HG03108 (cell line): Measurements from ENCODE around the gene RTCB.

Experiments
- ATAC-seq: cut with Tn5 transposase; IDR thresholded peaks from one replicate; pipeline ENCODE4 v1.9.1; 2021; ENCODE audit warnings: moderate library complexity; ENCODE audit not compliant: unreplicated experiment

Gene RTCB

DNA sequence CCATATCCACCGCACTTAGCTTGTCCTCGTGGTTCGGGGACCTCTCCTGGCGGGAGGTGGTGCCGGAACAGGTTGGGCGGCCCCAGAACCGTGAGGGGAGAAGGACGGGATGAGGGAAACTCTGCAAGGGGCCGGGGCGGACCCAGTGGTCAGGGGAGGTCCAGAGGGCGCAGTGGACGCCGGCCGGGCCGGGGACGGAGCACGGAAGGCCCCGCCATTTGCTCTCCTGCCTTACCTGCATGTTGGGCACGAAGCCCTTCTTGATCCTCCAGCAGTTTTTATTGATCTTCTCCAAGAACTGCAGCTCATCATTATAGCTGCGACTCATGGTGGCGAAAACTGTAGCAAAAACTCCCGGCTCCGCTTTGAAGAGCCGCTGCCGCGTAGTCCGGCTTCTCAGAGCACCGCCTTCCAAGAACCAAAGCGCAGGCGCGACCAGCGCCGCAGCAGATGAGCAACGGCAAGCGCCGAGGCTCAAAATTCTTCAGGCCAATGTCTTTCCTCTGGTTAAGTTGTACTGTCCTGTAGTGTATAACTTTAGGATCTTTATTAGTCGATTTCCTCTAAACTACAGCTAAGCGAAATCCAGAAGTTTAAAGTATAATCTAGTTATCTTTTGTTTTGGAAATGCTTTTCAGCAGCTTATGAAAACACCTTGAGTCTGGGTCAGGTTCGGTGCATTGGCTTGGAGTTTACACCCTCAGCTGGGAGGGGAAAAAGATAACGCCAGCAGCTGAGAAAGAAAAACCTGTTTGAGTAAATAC, at the start of gene RTCB:
Gene RTCB, minus strand, starts transcription at position 419 of the 764 bp plus-strand sequence. Its CDS starts 91 bp downstream, at position 328.
- ATAC-seq, result peak; percentile 56

DNA sequence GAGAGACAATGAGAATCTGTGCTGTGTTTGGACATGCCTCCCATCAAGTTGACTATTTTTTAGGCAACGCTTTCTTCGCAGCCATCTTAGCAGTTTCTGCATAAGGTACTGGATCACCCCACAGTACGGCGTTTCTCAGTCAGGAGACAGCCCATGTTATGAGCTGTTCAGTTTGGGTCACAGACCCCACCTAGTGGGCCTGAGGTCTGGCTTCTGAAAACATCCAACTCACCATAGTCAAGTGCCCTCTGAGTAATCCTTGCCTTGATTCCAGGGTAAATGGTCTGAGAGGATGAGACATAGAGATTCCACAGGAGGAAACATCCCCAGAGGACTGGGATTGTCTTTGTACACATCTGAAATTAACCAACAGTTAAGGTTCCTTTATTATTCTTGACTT, 45.0 kb upstream of the RTCB start:
- no peak for ATAC-seq

DNA sequence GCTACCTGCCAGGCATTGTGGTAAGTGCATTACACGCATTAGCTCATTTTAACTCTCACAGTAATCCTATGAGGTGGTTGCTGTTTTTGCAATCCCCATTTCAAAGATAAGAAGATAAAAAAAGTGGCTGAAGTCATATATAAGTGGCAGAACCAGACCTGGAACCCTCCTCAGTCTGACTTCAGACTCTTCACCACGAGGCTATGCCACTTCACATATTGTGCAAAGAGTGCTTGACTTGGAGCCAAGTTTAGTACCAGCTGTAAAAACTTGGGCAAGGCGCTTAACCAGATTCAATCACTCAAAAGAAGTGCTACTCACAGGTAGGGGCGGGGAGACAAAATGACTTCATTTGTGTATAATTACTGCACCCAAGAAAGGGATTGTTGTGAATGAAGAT, 36.9 kb upstream of the RTCB start:
- ATAC-seq, result no peak

DNA sequence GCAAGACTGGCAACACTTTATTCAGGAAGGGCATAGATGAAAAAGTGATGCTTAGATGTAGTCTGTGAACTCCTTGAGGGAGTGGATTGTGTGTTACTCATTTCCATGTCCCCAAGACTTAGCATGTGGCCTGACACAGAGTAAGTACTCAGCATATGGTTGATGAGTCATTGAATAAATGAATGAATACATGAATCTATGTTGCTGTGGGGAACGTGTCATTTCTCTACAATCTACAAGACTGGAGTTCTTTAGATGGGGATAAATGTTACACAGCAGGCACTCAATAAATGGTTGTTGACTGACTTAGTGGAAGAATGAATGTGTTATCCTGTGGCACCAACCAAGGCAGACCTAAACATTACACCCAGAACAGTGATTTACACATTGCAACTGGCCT, 34.3 kb upstream of the RTCB start:
- no peak for ATAC-seq

DNA sequence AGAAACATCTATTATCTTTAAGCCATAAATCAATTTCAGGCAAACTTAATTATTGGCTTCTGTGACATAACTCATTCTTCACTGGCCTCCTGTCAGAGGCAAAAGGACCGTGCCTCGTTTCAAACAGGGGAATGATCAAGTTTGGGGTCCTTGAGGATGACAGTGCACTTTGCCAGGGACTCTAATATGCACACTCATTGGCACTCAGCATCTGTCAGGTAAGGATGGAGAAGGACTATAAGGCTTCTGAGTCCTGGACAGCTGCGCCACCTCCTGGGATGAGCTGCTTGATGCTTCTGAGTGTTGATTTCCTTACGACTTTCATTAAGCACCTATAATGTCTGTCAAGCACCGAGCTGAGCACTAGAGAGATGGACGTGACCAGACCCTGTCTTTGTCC, 32.0 kb upstream of the RTCB start:
- ATAC-seq, result no peak

DNA sequence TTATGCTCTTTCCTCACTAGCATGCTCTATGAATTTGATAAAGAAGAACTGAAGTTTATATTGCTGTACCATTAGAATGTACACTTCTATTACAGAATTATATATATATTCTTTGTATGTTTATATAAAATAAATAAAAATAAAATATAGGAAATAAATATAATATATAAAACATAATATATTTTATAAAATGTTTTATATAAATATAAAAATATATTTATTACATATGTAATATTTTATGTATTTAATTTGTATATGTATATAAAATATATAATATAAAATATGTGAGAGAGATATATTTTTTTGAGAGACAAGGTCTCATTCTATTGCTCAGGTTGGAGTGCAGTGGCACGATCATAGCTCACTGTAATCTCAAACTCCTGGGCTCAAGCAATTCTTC, 18.3 kb upstream of the RTCB start:
- ATAC-seq, result no peak

DNA sequence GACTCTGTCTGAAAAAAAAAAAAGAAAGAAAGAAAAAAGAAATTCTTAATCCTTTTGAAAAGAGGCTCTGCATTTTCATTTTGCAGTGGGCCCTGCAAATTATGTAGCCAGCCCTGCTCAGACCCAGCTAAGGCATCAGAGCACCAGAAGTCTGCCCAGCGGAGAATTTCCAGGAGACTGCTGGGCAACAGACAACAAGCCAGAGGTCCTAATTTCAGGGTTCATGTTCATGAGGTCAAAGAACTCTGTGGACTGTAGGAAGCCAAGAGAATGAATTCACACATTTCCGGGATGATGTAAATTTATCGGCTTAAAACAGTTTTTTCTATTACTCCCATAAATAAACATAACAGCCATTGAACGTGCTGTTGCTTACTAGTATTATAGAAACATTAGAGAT, 14.8 kb upstream of the RTCB start:
- no peak for ATAC-seq

DNA sequence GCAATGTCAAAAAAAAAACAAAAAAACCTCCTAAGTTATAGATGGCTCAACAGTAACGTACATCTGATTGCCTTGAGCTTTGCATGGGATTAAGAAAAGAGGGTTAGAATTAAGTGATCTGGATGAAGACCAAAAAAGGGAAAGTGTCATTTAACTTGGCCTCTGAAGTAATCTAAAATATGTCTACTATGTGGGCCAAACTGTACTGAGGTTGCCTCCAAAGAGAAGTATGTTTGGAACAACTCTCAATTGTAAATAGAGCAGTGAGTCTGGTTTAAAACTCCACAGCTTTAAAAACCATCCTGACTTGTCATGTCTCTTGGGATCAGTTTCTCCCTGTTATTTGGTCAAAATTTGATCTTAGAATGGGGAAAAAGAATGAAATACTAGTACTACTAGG, 11.6 kb upstream of the RTCB start:
- ATAC-seq, result no peak

DNA sequence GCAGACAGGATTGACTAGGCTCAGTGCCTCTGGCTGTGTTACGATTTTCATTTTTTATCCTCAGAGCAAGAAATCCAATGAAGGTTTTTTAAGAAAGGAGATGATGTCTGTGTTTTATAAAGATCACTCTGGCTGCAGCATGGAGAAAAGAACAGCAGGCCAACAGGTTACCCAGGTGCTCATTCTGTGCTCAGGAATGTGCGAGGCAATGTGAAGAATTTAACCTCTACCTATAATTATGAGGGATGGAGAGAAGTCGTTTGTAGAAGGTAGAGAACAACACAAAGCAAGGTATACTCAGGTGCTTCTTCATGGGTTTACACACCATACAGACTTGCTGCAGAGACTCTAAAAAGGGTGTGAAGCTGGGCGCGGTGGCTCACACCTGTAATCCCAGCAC, 10.0 kb upstream of the RTCB start:
- ATAC-seq, result no peak

DNA sequence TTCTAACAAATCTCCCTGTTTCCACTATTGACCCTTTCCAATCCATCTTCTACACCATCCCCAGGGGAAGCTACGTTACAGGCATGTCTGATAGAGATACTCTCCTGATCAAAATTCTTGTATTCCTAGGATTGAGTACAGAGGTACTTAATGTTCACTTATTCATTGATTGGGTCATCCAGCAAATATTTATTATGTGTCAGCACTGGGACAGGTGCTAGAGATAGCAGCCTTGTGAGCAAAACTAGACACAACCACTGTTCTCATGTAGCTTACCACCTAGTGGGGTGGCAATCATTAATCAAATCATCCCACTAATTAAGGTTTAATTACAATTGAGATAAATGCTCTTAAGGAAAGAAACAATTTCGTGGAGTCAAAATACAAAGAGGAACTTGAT, 9.4 kb upstream of the RTCB start:
- no peak for ATAC-seq

DNA sequence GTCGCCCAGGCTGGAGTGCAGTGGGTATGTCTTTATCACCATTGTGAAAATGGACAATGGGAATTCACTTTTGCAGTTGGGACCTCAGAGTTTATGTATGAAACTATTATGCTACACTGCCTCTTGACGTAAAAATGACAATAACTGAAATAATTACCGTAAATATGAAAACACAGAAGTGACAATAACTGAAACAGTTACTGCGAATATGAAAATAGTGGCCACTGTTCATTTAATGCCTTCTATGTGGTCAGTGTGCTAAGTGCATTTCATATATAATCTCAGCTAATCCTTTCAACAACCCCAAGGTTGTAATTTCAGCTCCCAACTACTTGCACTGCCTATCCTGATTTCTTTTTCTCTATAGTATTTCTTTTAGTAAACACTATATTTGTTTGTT, 5.9 kb upstream of the RTCB start:
- no peak for ATAC-seq

DNA sequence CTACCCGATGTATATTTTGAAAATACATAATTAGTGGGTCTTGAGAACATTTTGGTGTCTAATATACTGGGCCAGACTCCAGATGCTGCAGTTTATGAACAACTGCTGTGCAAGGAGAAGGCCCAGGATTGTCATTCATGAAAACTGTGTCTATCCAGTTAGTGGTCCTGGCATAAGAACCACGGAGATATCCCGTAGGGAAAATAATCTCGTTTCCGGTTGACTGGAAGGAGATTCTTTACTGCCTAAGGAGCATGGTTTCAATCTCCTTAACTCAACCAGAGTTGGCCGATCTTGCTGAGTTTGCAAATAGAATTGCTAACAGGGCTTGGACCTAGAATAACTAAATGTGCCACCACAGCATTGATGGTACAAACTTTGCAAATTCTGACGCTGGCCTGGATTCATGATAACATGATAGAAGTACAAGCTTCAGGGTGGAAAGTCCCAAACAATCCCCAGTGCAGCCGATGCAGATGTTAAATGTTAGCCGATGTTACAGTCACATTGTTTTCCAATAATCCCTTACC, 4.6 kb upstream of the RTCB start:
- no peak for ATAC-seq

DNA sequence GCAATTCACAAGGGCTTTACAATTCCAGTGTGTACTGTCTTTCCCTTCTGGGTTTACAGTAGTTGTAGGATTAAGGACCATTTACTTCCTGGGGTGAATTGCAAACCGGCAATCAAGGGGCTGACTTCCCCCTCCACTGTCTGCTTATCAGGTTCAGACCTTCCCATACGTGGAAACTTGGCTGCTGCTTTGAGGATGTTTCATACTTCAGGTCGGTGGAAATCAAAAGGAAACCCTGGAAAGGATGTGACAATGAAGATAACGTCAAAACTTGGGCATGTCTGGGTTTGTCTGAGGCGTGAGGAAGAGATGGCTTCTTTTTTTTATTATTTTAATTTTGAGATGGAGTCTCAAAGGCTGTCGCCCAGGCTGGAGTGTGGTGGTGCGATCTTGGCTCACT, 2.1 kb upstream of the RTCB start:
- no peak for ATAC-seq

DNA sequence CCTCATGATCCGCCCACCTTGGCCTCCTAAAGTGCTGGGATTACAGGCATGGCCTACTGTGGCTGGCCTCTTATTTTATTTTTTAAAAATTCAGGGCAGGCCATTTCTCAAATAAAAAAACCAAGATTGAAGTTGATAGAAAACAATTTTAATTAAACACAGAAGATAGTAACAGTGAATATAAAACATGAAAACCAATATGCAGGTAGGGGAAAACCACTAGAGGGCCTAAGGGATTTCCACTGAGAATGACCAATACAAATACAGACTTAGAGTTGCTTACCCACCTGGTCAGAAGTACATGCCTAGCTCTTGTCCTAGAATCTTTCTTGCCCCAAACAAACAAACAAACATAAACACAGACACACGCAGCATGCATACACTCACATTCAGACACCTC, 1.7 kb upstream of the RTCB start:
- no peak for ATAC-seq

DNA sequence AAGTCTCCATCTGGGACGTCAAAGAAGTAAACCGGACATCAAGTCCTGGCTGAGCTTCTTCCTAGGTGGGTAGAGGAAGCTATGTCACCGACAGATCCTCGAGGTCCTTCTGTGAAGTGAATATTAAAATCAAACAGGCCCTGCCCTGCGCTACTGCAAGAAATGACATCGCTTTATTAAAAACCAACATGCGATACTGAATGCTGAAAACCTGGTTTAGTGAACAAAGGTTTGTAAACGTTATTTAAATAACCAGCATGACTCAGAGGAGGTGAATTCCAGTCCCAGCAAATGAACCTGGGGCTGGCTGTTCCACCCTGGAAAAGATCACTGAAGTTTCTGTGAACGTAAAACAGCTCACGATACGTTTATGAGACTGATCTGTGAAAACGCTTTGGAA, 645 bp downstream of the RTCB start:
- ATAC-seq, result no peak

DNA sequence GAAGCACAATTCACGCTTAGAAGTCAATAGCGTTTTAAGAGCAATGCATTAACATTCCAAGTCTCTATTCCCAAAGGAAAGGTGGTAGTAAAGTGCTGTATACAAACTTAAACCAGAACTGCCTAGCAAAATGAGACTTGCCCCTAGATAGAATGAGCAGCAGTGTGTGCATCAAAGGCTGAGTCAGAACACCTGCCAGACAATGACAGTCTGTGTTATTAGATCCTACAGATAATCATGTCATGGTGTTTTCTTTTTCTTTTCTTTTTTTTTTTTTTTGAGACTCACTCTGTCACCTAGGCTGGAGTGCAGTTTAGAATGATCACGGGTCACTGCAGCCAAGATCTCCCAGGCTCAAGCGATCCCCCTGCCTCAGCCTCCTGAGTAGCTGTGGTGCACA, 1.6 kb downstream of the RTCB start:
- ATAC-seq, result no peak

DNA sequence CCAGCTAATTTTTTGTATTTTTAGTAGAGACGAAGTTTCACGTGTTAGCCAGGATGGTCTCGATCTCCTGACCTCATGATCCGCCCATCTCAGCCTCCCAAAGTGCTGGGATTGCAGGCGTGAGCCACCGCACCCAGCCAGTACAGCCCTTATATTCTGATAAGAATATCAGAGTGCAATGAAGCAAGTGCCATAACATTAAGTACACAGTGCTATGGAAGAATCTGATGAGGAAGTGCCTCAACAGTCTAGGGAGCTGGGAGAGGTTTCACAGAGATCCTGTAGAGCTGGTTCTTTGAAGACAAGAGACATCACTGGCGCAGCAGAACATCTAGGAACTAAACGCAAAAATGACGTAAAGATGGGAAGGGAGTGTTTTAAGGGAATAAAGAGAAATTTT, 2.1 kb downstream of the RTCB start:
- no peak for ATAC-seq

DNA sequence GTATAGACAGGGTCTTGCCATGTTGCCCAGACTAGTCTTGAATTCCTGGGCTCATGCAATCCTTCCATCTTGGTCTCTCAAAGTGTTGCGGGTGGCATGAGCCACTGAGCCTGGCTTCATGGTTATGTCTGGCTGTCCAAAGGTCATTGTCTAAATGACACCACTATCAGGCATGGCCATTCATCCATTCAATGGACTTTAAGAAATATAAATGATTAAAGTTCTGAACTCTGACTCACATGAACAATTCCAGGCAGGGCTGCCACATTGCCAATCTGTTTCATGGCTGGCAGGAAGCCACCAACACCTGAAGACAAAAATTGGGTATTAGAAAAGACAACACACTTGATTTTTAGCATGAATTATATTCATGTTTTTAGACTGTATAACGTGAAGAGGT, 4.1 kb downstream of the RTCB start:
- ATAC-seq, result no peak

DNA sequence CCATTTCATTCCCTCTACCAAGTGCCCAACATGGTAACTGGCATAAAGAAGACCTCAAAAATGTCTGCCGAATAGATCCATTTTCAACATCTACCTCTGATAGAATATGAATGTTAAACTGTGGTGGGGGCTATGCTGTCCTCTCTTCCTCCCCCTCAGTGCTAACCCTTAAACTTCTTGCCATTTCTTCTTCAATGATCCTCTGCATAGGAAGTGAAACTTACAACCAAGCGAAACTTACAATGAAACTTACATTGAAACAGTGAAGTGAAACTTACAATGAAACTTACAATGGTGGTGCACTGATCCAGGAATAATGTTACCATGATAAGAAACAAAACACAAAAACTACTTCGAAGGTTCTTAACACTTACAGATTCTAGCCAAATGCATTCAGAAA, 4.7 kb downstream of the RTCB start:
- no peak for ATAC-seq

DNA sequence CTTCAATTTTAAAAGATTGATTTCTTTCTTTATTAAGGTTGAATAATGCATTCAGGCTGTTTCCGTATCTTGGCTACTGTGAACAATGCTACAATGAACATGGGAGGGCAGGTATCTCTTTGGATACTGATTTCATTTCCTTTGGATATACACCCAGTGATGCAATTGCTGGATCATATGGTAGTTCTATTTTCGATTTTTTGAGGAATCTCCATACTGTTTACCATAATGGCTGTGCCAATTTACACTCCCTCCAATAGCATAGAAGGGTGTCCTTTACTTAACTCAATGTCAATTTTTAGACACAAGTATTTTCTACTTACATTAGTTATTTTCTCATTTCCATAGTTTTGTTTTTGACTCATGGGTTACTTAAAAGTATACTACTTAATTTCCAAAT, 8.0 kb downstream of the RTCB start:
- ATAC-seq, result no peak

DNA sequence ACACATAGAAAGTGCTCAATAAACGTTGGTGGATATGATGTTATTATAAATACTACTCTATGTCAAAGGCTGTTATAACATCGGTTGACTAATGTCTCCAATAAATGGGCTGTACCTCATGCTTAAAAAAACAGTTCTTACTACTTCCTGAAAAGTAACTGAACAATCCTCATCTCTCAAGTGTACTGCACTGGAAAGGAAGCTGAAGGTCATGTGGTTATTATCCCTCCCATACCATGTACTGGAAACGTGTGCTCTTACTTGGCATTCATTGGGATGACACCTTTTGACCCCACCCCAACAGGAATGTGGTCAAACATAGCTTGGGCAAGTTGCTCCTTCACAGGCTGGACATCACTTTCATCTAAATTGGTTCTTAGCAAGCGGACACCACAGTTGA, 10.6 kb downstream of the RTCB start:
- ATAC-seq, result no peak

DNA sequence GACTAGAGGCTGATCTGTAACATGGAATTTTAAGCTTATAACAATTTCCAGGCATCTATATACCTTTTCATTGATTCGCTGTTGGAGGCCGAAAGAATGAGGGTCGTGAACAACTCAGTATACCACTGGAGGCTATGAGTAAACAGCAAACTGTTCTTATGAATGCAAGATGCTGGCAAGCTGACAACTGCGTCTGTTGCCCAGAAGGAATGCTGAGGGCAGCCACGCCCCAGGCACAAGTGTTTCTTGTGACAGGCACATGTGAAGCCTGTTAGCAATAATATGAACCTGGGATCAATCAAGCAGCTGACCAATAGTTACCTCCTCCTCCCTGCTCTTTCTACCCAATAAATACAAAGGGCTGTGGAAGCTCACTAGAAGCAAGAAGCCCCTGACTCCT, 15.3 kb downstream of the RTCB start:
- ATAC-seq, result no peak

DNA sequence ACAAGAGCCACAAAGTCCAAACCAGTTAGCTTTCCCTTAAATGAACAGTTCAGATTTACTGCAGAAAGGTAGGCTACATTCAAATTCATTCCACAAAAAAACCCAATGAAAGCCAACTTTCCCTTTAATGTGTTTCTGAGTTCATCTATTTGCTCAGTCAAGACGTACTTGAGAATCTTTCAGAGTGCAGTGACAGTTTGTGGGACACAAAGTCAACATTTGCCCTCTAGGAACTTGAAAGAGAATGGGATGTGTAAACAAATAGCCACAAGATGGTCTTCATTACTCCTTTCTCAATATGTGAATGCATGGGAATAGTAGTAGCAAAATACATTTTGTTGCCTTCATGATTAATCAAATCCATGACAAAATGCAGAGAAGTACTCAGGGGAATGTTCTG, 15.8 kb downstream of the RTCB start:
- no peak for ATAC-seq
